Hepatocyte (in vitro differentiated cells): Measurements from ENCODE around the gene TK2. TPM values are rescaled to one million over a fixed set of nuclear protein-coding genes. Genes with fewer than 3 reads are reported as not detected.
"Not testable (repeated sequence)": the region's sequence is repeated elsewhere in the genome, so short reads cannot be mapped to it uniquely, and the experiment has no call there.

Source experiments
- DNase-seq: peaks from one replicate; pipeline ENCODE4 v3.0.0-alpha.2; 2016; ENCODE audit warnings: low spot score
- H2AFZ ChIP-seq: fragments of 200-600 bp; sonication (generic); 2 replicates; pipeline ENCODE4 v1.6.0; 2016; ENCODE audit warnings: antibody characterized with exemption, mild to moderate bottlenecking
- H3K27ac ChIP-seq: fragments of 200-600 bp; sonication (generic); 2 replicates; pipeline ENCODE4 v1.5.1; 2016; ENCODE audit warnings: mild to moderate bottlenecking
- H3K27me3 ChIP-seq: fragments of 200-600 bp; sonication (generic); 2 replicates; pipeline ENCODE4 v1.6.1; 2016
- H3K36me3 ChIP-seq: fragments of 200-600 bp; sonication (generic); replicated peaks from 2 replicates; pipeline ENCODE4 v1.5.1; 2016; ENCODE audit warnings: low read depth; ENCODE audit not compliant: insufficient read depth
- H3K4me1 ChIP-seq: fragments of 200-600 bp; sonication (generic); 2 replicates; pipeline ENCODE4 v1.5.1; 2016; ENCODE audit warnings: mild to moderate bottlenecking, moderate library complexity; ENCODE audit not compliant: insufficient read depth
- H3K4me2 ChIP-seq: fragments of 200-600 bp; sonication (generic); 2 replicates; pipeline ENCODE4 v1.6.0; 2016
- H3K4me3 ChIP-seq: fragments of 200-600 bp; sonication (generic); 2 replicates; pipeline ENCODE4 v1.5.1; 2016; ENCODE audit warnings: mild to moderate bottlenecking
- H3K79me2 ChIP-seq: fragments of 200-600 bp; sonication (generic); 2 replicates; pipeline ENCODE4 v1.6.0; 2017; ENCODE audit warnings: mild to moderate bottlenecking
- H3K9me2 ChIP-seq: fragments of 200-600 bp; sonication (generic); replicated peaks from 2 replicates; pipeline ENCODE4 v1.6.0; 2017; ENCODE audit warnings: mild to moderate bottlenecking; ENCODE audit not compliant: insufficient read depth
- H3K9me3 ChIP-seq: fragments of 200-600 bp; sonication (generic); 2 replicates; pipeline ENCODE4 v1.5.1; 2016; ENCODE audit warnings: low read depth, mild to moderate bottlenecking
- H4K20me1 ChIP-seq: fragments of 200-600 bp; sonication (generic); 2 replicates; pipeline ENCODE4 v1.6.0; 2016; ENCODE audit warnings: mild to moderate bottlenecking; ENCODE audit not compliant: insufficient read depth, poor library complexity, severe bottlenecking
- CTCF ChIP-seq: fragments of 200-600 bp; sonication (generic); IDR thresholded peaks from 2 replicates; pipeline ENCODE4 v1.5.1; 2016; ENCODE audit warnings: antibody characterized with exemption, mild to moderate bottlenecking; ENCODE audit not compliant: poor library complexity
- EZH2 ChIP-seq: fragments of 200-600 bp; sonication (generic); IDR thresholded peaks from 2 replicates; pipeline ENCODE4 v1.6.1; 2016; ENCODE audit warnings: antibody characterized with exemption, mild to moderate bottlenecking, borderline replicate concordance
- EZH2phosphoT487 ChIP-seq: fragments of 200-600 bp; sonication (generic); IDR thresholded peaks from one replicate; pipeline ENCODE4 v1.6.1; 2018; ENCODE audit warnings: antibody characterized with exemption, mild to moderate bottlenecking, low read depth, moderate library complexity; ENCODE audit not compliant: unreplicated experiment, severe bottlenecking
- WGBS: methylation state at CpG from one replicate; pipeline ENCODE4 v1.1.6; 2016; ENCODE audit warnings: low lambda C conversion rate; ENCODE audit errors: missing lambda C conversion rate; 5-methylcytosine and 5-hydroxymethylcytosine counted together
- polyA plus RNA-seq: library from polyadenylated mRNA; unstranded; fragments of >200 nt; fragmentation: Nextera tagmentation; extraction: Ambion mirVana; gene quantifications from 2 replicates; pipeline ENCODE4 v1.2.1, GENCODE V29; 2016
- total RNA-seq: library from RNA; depleted of rRNA; stranded (reverse); fragments of >200 nt; gene quantifications from 2 replicates; pipeline ENCODE4 v1.2.3, GENCODE V29; 2014

TK2 gene
- total and polyA plus RNA-seq, 2 experiments from 2014 or later = 10.1 to 14.3 TPM

- H3K4me1 ChIP-seq = peaks cover 15% of the 10 kb centered on the region
- no peaks in the 10 kb centered on the region for H3K9me2 ChIP-seq
- no peaks in the 10 kb centered on the region for H4K20me1 ChIP-seq
- H3K27ac ChIP-seq = peak overlapping the region; percentile 86
- no peaks in the 10 kb centered on the region for H3K79me2 ChIP-seq
- WGBS = 90% methylated on average over 12 of the region's 12 CpGs
- no peak overlapping the region for H3K4me3 ChIP-seq
- TF ChIP-seq CTCF = no peak
- no peak for TF ChIP-seq EZH2
- no peak for TF ChIP-seq EZH2phosphoT487
- no peaks in the 10 kb centered on the region for H3K9me3 ChIP-seq
- no peaks in the 10 kb centered on the region for H3K27me3 ChIP-seq
- no peak overlapping the region for H2AFZ ChIP-seq
- H3K4me2 ChIP-seq = no peak overlapping the region
- H3K36me3 ChIP-seq = no peaks in the 10 kb centered on the region
- peak; percentile 34 for DNase-seq
Measured at GRCh38 chr16:66515596-66516508, 34.1 kb downstream of the TK2 start.

- not testable (repeated sequence) for H3K27ac ChIP-seq, H3K27me3 ChIP-seq, H3K36me3 ChIP-seq, H3K9me3 ChIP-seq, H3K4me3 ChIP-seq, H2AFZ ChIP-seq, H4K20me1 ChIP-seq, H3K79me2 ChIP-seq, H3K9me2 ChIP-seq, DNase-seq, H3K4me2 ChIP-seq
- 91% methylated on average over 9 of the region's 10 CpGs for WGBS
- H3K4me1 ChIP-seq = peaks cover 15% of the 10 kb centered on the region
Measured at GRCh38 chr16:66514980-66515595, 34.8 kb downstream of the TK2 start.

GRCh38 chr16:66514391-66514790 is 35.5 kb downstream of the TK2 start:
- H3K27me3 ChIP-seq, H3K4me2 ChIP-seq, H3K79me2 ChIP-seq, H3K9me2 ChIP-seq, H4K20me1 ChIP-seq, H2AFZ ChIP-seq, H3K4me3 ChIP-seq, H3K27ac ChIP-seq, H3K9me3 ChIP-seq, H3K36me3 ChIP-seq, DNase-seq: not testable (repeated sequence)
- peaks cover 15% of the 10 kb centered on the region for H3K4me1 ChIP-seq
- over 99% methylated on average over 11 of the region's 17 CpGs for WGBS

GRCh38 chr16:66513111-66513723 is 36.7 kb downstream of the TK2 start:
- no peaks in the 10 kb centered on the region for H3K27me3 ChIP-seq
- no peak overlapping the region for H3K4me3 ChIP-seq
- H3K36me3 ChIP-seq = no peaks in the 10 kb centered on the region
- H3K4me1 ChIP-seq = peaks cover 15% of the 10 kb centered on the region
- no peak overlapping the region for H2AFZ ChIP-seq
- H3K4me2 ChIP-seq = no peak overlapping the region
- 77% methylated on average over 8 of the region's 8 CpGs for WGBS
- H3K9me3 ChIP-seq = no peaks in the 10 kb centered on the region
- no peaks in the 10 kb centered on the region for H3K79me2 ChIP-seq
- DNase-seq = no peak
- peak overlapping the region; percentile 55 for H3K27ac ChIP-seq
- no peak for TF ChIP-seq EZH2phosphoT487
- TF ChIP-seq EZH2 = no peak
- TF ChIP-seq CTCF = no peak
- H3K9me2 ChIP-seq = no peaks in the 10 kb centered on the region
- H4K20me1 ChIP-seq = no peaks in the 10 kb centered on the region
